ENCODE data around the gene TNFRSF18.

TNFRSF18 gene

DNA sequence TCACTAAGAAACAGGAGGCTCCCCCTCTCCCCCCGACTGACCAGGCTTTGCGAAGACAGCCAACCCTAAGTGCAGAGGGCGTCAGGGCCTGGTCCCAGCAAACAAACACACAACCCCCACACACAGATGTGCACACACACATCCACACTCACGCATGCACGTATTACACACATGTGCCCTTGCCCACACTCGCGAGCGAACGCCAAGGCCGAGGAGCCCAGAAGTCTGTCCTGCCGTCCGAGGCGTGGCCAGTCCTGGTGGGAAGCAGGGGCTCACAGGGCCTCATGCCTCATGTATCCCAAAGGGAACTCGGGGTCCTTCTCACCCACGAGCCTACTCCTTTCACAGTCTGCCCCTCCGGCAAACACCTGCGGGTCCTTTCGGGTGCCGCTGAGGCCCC, 23.4 kb upstream of the TNFRSF18 start:
- TF ChIP-seq FOXP2 (optimal IDR thresholded peaks at IDR 0.05; ENCODE audit: borderline replicate concordance, extremely low read depth, extremely low read length, insufficient read depth) (no peak), REST (IDR thresholded peaks at IDR 0.05; ENCODE audit: insufficient read depth in 1 of 2, low read depth in 2 of 2, low read length in 2 of 2) (no peak), POLR2AphosphoS5 (IDR thresholded peaks at IDR 0.05; ENCODE audit: low read depth, low read length) (no peak), SIN3A (IDR thresholded peaks at IDR 0.05; ENCODE audit: borderline replicate concordance, insufficient read depth, low read length) (no peak), TAF1 (IDR thresholded peaks at IDR 0.05; ENCODE audit: borderline replicate concordance, insufficient read depth, low read length) (no peak)

- no peak for TF ChIP-seq POLR2AphosphoS5 (IDR thresholded peaks at IDR 0.05; ENCODE audit: low read depth, low read length)
- TF ChIP-seq SIN3A (IDR thresholded peaks at IDR 0.05; ENCODE audit: borderline replicate concordance, insufficient read depth, low read length), result no peak
- TF ChIP-seq TAF1 (IDR thresholded peaks at IDR 0.05; ENCODE audit: borderline replicate concordance, insufficient read depth, low read length), result no peak
- TF ChIP-seq REST (IDR thresholded peaks at IDR 0.05; ENCODE audit: insufficient read depth in 1 of 2, low read depth in 2 of 2, low read length in 2 of 2), result no peak
- TF ChIP-seq FOXP2 (optimal IDR thresholded peaks at IDR 0.05; ENCODE audit: borderline replicate concordance, extremely low read depth, extremely low read length, insufficient read depth), result no peak
Measured at GRCh38 chr1:1228596-1229321, 22.4 kb upstream of the TNFRSF18 start.

DNA sequence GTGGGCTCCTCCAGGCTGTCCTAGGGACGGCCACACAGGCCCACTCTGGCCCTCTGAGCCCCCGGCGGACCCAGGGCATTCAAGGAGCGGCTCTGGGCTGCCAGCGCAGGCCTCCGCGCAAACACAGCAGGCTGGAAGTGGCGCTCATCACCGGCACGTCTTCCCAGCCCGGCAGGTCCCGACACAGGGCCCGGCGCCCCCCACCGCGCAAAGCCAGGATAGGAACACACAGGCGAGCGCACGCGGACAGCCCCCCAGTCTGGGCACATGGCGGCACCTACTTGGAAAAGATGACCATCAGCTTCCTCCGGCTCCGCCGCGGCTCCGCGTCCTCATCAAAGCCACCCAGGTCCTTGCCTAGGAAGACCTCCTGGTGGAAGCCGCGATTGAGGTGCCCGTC, 21.8 kb upstream of the TNFRSF18 start:
- TF ChIP-seq REST (IDR thresholded peaks at IDR 0.05; ENCODE audit: insufficient read depth in 1 of 2, low read depth in 2 of 2, low read length in 2 of 2), result no peak
- TF ChIP-seq POLR2AphosphoS5 (IDR thresholded peaks at IDR 0.05; ENCODE audit: low read depth, low read length), result no peak
- no peak for TF ChIP-seq SIN3A (IDR thresholded peaks at IDR 0.05; ENCODE audit: borderline replicate concordance, insufficient read depth, low read length)
- TF ChIP-seq FOXP2 (optimal IDR thresholded peaks at IDR 0.05; ENCODE audit: borderline replicate concordance, extremely low read depth, extremely low read length, insufficient read depth), result no peak

DNA sequence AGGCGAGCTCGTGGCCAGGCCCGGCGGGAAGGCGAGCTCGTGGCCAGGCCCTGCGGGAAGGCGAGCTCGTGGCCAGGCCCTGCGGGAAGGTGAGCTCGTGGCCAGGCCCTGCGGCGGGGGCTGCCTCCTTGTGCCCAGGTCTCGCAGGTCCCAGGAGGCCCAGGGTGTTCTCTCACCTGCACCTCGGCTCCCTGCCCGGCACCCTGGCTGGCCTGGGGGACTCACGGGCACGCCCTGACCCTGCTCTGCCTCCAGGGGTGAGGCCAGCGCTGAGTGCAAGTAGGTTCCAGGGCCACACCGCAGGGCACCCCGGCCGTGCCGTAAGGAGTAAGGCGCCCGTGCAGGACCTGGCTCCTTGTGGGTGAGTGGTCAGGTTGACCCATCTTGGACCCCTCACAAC, 21.0 kb upstream of the TNFRSF18 start:
- no peak for TF ChIP-seq FOXP2 (optimal IDR thresholded peaks at IDR 0.05; ENCODE audit: borderline replicate concordance, extremely low read depth, extremely low read length, insufficient read depth)
- TF ChIP-seq REST (IDR thresholded peaks at IDR 0.05; ENCODE audit: insufficient read depth in 1 of 2, low read depth in 2 of 2, low read length in 2 of 2), result no peak
- TF ChIP-seq SIN3A (IDR thresholded peaks at IDR 0.05; ENCODE audit: borderline replicate concordance, insufficient read depth, low read length), result no peak
- no peak for TF ChIP-seq TAF1 (IDR thresholded peaks at IDR 0.05; ENCODE audit: borderline replicate concordance, insufficient read depth, low read length)
- no peak for TF ChIP-seq POLR2AphosphoS5 (IDR thresholded peaks at IDR 0.05; ENCODE audit: low read depth, low read length)

All from PFSK-1 (cell line).